Naive thymus-derived CD8-positive, alpha-beta T cell (primary cell): ENCODE measurements around the gene NFE2L3. TPM values are rescaled to one million over a fixed set of nuclear protein-coding genes. Genes with fewer than 3 reads are reported as not detected.

Experiments used
- ATAC-seq, 2 donors: fragments of 150-1000 bp; cut with Tn5 transposase in 1 of 2; sonication (Bioruptor Pico), chemical (Tn5 transposase) in 1 of 2; 1 replicate in 1 of 2; 2 replicates in 1 of 2; pipeline ENCODE4 v1.10.0; 2021; ENCODE audit warnings: mild to moderate bottlenecking in 2 of 2, moderate library complexity in 2 of 2
- POLR2A ChIA-PET: fragments of 350-600 bp; sonication (Branson Sonifier 250); formaldehyde crosslinking; loops from one replicate; lab custom pipeline; 2021; ENCODE audit warnings: antibody characterized with exemption; lab: Charles Lee
- DNase-seq, 10 donors: peaks; one replicate each; pipeline versions ENCODE4 v3.0.0 to v3.0.0-alpha.2; 2020 to 2022
- H3K27ac Mint-ChIP-seq, 10 donors: one replicate each; pipeline ENCODE4 v1.8.0; 2020 to 2022; ENCODE audit warnings: mild to moderate bottlenecking in 10 of 10, mixed read lengths in 10 of 10, moderate library complexity in 4 of 10, inconsistent platforms in 1 of 10
- H3K27me3 Mint-ChIP-seq, 5 donors: one replicate each; pipeline ENCODE4 v1.8.0; 2021 to 2022; ENCODE audit warnings: mixed read lengths in 5 of 5
- H3K36me3 Mint-ChIP-seq, 3 donors: one replicate each; pipeline ENCODE4 v1.8.0; 2020 to 2022; ENCODE audit warnings: mixed read lengths in 3 of 3, mild to moderate bottlenecking in 2 of 3, inconsistent platforms in 1 of 3
- H3K4me1 Mint-ChIP-seq, 4 donors: one replicate each; pipeline ENCODE4 v1.8.0; 2021 to 2022; ENCODE audit warnings: mixed read lengths in 4 of 4
- H3K4me3 Mint-ChIP-seq, 10 donors: one replicate each; pipeline ENCODE4 v1.8.0; 2020 to 2022; ENCODE audit warnings: mild to moderate bottlenecking in 10 of 10, mixed read lengths in 10 of 10, moderate library complexity in 6 of 10, inconsistent platforms in 1 of 10
- H3K9me3 Mint-ChIP-seq, 9 donors: one replicate each; pipeline ENCODE4 v1.8.0; 2020 to 2022; ENCODE audit warnings: mixed read lengths in 9 of 9, mild to moderate bottlenecking in 3 of 9, inconsistent platforms in 1 of 9, moderate library complexity in 1 of 9
- polyA plus RNA-seq, 3 donors: library from polyadenylated mRNA; unstranded; fragments of 300-500 nt; fragmentation: Illumina TruSeq; gene quantifications; one replicate each; pipeline ENCODE4 v1.2.3, GENCODE V29; 2021
- total RNA-seq, 8 experiments: library from RNA in 2 of 8; stranded (reverse) in 2 of 8; gene quantifications; one replicate each; pipeline ENCODE4 v1.2.3 and lab custom pipeline; 2021 to 2026

The NFE2L3 gene
- total and polyA plus RNA-seq, 5 experiments from 2014 or later = 1.4 to 4.3 (median 2.9) TPM

DNA sequence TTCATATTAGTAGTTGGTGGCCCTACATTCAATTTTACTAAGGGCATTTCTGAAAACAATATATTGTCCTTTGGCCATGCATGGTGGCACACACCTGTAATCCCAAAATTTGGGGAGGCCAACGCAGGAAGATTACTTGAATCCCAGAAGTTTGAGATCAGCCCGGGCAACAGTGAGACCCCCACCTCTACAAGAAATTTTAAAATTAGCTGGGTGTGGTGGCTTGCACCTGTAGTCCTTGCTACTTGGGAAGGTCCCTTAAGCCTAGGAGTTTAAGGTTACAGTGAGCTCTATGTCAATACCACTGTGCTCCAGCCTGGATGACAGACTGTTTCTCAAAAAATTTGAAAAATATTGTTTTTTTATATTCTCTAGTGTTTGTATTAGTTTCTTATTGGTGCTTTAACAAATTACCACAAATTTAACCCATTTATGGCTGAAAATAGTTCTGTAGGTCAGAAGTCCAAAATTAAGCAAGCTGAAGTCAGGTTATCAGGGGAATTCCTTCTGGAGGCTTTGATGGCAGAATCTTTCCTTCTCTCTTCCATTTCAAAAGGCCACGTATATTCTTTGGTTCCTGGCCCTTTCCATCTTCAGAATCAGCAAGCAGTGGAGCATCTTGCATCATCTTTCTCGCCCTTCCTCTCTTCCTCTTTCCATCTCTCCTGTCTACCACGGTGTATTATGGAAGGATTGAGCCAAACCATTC is 62.0 kb downstream of the NFE2L3 start:
- DNase-seq (no peak), ATAC-seq (no peak)
- Mint-ChIP-seq H3K27ac (peak overlapping the region in 1 of 10 donors; percentile 81), H3K4me3 (no peak overlapping the region), H3K9me3 (no peaks in the 10 kb centered on the region), H3K36me3 (peaks cover 0 to 48% (median 15%) of the 10 kb centered on the region in 3 donors), H3K4me1 (peaks cover 7 to 14% (median 10%) of the 10 kb centered on the region in 4 donors), H3K27me3 (no peaks in the 10 kb centered on the region)
- POLR2A ChIA-PET = interaction anchor here (0.5 to 2.1 kb wide), 4 partner anchors 9 to 321 kb away, joined by 3 to 9 read pairs (median 5); partner anchors contain the start of gene CBX3

DNA sequence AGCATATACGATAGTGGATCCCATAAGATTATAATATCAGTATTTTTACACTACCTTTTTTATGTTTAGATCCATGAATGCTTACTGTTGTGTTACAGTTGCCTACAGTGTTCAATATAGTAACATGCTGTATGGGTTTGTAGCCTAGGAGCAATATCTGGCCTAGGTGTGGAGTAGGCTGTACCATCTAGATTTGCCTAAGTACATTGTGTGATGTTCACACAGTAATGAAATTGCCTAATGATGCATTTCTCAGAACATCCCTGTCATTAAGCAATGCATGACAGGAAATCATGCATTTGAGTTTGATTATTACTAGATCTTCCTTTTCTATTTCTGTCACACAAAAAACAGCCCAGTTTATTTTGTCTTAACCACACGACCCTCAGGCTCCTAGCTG is 64.1 kb downstream of the NFE2L3 start:
- POLR2A ChIA-PET = interaction anchor here (1.2 kb wide), 1 partner anchor 14 kb away, joined by 6 read pairs; the partner anchor contains the start of gene CBX3
- Mint-ChIP-seq H3K4me1 (peaks cover 0 to 5% (median 4%) of the 10 kb centered on the region in 4 donors), H3K27ac (no peak overlapping the region), H3K9me3 (no peaks in the 10 kb centered on the region), H3K36me3 (peaks cover 0 to 28% (median 11%) of the 10 kb centered on the region in 3 donors), H3K27me3 (no peaks in the 10 kb centered on the region), H3K4me3 (no peak overlapping the region)
- DNase-seq (no peak), ATAC-seq (no peak)

DNA sequence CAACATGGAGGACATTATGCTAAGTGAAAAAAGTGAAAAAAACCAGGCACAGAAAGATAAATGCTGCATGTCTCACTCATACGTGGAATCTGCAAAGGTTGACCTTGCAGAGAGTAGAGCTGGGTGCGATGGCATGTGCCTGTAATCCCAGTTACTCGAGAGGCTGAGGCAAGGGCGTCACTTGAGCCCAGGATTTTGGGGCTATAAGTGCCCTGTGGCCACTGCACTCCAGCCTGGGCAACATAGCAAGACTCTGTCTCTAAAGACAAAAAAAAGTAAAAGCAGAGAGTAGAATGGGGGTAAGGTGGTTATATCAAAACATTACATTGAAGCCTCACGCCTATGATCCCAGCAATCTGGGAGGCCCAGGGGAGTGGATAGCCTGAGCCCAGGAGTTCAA is 72.4 kb downstream of the NFE2L3 start:
- Mint-ChIP-seq H3K27me3 (peaks cover 0 to 7% (median 1%) of the 10 kb centered on the region in 5 donors), H3K9me3 (no peaks in the 10 kb centered on the region), H3K4me3 (no peak overlapping the region), H3K27ac (no peak overlapping the region), H3K36me3 (no peaks in the 10 kb centered on the region), H3K4me1 (peaks cover 0 to 2% (median 0%) of the 10 kb centered on the region in 4 donors)
- ATAC-seq = no peak
- DNase-seq = no peak
- POLR2A ChIA-PET = no interaction called here

DNA sequence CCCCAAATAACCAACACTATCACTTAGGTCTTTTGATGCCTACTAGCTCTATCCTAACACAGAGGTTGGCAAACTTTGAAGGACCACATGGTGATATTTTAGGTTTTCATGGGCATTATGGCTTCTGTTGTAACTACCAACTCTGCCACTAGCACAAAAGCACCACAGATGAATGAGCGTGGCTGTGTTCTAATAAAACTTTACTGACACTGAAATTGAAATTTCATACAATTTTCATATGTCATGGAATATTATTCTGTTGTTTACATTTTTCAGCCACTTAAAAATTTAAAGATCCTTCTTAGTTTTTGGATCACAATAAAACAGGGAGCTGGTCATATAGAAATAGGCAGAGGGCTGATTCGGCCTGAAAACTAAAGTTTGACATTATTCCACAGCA is 76.0 kb downstream of the NFE2L3 start:
- no peaks in the 10 kb centered on the region for H3K9me3 Mint-ChIP-seq
- ATAC-seq (no peak), DNase-seq (no peak)
- peaks cover 0 to 7% (median 1%) of the 10 kb centered on the region in 5 donors for H3K27me3 Mint-ChIP-seq
- H3K27ac Mint-ChIP-seq = no peak overlapping the region
- no peaks in the 10 kb centered on the region for H3K36me3 Mint-ChIP-seq
- peaks cover 0 to 2% (median 0%) of the 10 kb centered on the region in 4 donors for H3K4me1 Mint-ChIP-seq
- no peak overlapping the region for H3K4me3 Mint-ChIP-seq
- POLR2A ChIA-PET = no interaction called here

DNA sequence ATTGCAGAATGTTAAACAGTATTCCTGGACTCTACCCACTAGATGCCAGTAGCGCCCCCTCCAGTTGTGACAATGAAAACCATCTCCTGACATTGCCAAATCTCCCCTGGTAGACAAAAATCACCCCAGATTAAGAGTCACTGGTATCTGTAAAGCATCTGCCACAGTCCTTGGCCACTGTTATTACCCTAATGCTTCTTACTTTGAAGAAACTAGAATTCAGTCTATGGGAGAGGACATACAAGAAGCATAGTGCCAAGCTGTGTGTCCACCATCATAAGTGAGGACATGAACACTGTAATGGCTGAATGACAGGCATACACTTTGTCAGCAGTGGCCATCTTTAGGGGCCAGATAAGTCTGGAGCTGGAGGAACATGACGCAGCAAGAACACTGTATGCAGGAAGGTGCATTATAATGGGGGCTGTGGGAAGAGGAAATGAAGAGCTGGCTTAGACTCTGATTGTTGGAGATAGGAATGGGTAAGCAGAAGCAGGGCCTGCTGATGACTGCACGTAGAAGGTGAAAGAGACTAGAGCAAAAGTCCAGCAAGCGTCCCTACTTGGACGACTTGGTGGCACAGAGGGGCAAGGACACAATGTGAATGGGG is 82.0 kb downstream of the NFE2L3 start:
- H3K27ac Mint-ChIP-seq = no peak overlapping the region
- POLR2A ChIA-PET = interaction anchor here (0.6 to 0.8 kb wide), 2 partner anchors 25 to 284 kb away, joined by 3 to 4 read pairs; no protein-coding TSS in a partner anchor
- H3K36me3 Mint-ChIP-seq = no peaks in the 10 kb centered on the region
- H3K9me3 Mint-ChIP-seq = no peaks in the 10 kb centered on the region
- DNase-seq (no peak), ATAC-seq (no peak)
- H3K27me3 Mint-ChIP-seq = peaks cover 0 to 6% (median 0%) of the 10 kb centered on the region in 5 donors
- H3K4me1 Mint-ChIP-seq = no peaks in the 10 kb centered on the region
- H3K4me3 Mint-ChIP-seq = no peak overlapping the region

Other genes with a start within 250 kb of the NFE2L3 start
- gene HNRNPA2B1, start 48.5 kb downstream of the NFE2L3 start, total RNA-seq = 100 to 1,000 TPM; 504 to 555 TPM
- gene HNRNPA2B1, start 48.5 kb downstream of the NFE2L3 start, polyA plus RNA-seq = 100 to 1,000 TPM; 506 to 789 (median 577) TPM
- 100 to 1,000 TPM; 197 to 205 TPM for gene CBX3, start 49.5 kb downstream of the NFE2L3 start, total RNA-seq
- gene CBX3, start 49.5 kb downstream of the NFE2L3 start, polyA plus RNA-seq = 100 to 1,000 TPM; 105 to 114 (median 113) TPM
- gene SNX10, start 139.7 kb downstream of the NFE2L3 start, total RNA-seq = 1 to 10 TPM; 6.1 to 6.6 TPM
- gene SNX10, start 139.7 kb downstream of the NFE2L3 start, polyA plus RNA-seq = 10 to 100 TPM; 10.9 to 14.7 (median 13.5) TPM